Panc1 (cell line): ENCODE results near the gene TMEM167A.

Experiments used
- POLR2AphosphoS5 ChIP-seq: IDR thresholded peaks from 2 replicates; pipeline ENCODE4 v1.6.1; 2012; ENCODE audit warnings: mild to moderate bottlenecking, low read depth, low read length, moderate library complexity
- SIN3A ChIP-seq: IDR thresholded peaks from 2 replicates; pipeline ENCODE4 v1.6.1; 2012; ENCODE audit warnings: low read depth, mild to moderate bottlenecking, low read length, moderate library complexity, borderline replicate concordance; ENCODE audit not compliant: insufficient read depth
- TF ChIP-seq, protein P1 (sequence below): fragments of 450-650 bp; IDR thresholded peaks from 2 replicates; pipeline ENCODE4 v1.5.1; 2017; ENCODE audit warnings: mild to moderate bottlenecking
- TF ChIP-seq, protein P2 (sequence below), 2 experiments: IDR thresholded peaks; 2 replicates each; pipeline ENCODE4 v1.6.1; 2011 to 2012; ENCODE audit warnings: low read depth in 2 of 2, control low read depth in 1 of 2, low read length in 1 of 2, mild to moderate bottlenecking in 1 of 2, moderate library complexity in 1 of 2; ENCODE audit not compliant: insufficient read depth in 1 of 2

DNA sequence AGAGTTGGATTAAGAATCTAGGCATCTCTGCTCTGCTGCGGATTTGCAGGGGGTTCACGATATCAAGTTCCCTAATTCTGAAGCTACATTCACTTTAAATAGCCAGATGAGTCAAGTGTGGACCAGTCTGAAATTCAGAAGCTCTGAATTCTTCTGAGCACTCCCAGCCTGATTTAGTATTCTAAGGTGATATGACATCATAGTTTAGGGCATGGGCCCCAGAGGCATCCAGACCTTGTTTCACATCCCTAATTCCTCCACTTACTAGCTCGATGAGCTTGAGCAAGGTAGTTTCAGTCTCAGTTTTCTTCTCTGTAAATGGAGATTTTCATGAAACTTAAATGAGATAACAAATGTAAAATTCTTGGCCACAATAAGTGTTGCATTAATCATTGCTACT, 65.2 kb downstream of the TMEM167A start:
- TF ChIP-seq, protein P1, sequence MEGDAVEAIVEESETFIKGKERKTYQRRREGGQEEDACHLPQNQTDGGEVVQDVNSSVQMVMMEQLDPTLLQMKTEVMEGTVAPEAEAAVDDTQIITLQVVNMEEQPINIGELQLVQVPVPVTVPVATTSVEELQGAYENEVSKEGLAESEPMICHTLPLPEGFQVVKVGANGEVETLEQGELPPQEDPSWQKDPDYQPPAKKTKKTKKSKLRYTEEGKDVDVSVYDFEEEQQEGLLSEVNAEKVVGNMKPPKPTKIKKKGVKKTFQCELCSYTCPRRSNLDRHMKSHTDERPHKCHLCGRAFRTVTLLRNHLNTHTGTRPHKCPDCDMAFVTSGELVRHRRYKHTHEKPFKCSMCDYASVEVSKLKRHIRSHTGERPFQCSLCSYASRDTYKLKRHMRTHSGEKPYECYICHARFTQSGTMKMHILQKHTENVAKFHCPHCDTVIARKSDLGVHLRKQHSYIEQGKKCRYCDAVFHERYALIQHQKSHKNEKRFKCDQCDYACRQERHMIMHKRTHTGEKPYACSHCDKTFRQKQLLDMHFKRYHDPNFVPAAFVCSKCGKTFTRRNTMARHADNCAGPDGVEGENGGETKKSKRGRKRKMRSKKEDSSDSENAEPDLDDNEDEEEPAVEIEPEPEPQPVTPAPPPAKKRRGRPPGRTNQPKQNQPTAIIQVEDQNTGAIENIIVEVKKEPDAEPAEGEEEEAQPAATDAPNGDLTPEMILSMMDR, result no peak
- TF ChIP-seq, protein P2, sequence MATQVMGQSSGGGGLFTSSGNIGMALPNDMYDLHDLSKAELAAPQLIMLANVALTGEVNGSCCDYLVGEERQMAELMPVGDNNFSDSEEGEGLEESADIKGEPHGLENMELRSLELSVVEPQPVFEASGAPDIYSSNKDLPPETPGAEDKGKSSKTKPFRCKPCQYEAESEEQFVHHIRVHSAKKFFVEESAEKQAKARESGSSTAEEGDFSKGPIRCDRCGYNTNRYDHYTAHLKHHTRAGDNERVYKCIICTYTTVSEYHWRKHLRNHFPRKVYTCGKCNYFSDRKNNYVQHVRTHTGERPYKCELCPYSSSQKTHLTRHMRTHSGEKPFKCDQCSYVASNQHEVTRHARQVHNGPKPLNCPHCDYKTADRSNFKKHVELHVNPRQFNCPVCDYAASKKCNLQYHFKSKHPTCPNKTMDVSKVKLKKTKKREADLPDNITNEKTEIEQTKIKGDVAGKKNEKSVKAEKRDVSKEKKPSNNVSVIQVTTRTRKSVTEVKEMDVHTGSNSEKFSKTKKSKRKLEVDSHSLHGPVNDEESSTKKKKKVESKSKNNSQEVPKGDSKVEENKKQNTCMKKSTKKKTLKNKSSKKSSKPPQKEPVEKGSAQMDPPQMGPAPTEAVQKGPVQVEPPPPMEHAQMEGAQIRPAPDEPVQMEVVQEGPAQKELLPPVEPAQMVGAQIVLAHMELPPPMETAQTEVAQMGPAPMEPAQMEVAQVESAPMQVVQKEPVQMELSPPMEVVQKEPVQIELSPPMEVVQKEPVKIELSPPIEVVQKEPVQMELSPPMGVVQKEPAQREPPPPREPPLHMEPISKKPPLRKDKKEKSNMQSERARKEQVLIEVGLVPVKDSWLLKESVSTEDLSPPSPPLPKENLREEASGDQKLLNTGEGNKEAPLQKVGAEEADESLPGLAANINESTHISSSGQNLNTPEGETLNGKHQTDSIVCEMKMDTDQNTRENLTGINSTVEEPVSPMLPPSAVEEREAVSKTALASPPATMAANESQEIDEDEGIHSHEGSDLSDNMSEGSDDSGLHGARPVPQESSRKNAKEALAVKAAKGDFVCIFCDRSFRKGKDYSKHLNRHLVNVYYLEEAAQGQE (IDR thresholded peaks at IDR 0.05; ENCODE audit: insufficient read depth in 1 of 2, low read depth in 2 of 2, low read length in 1 of 2), result no peak
- TF ChIP-seq POLR2AphosphoS5 (no peak), SIN3A (no peak)
